A673 (cell line): Measurements from ENCODE around the gene NFATC2. TPM values are rescaled to one million over a fixed set of nuclear protein-coding genes. Genes with fewer than 3 reads are reported as not detected.

ENCODE experiments used
- BruUV-seq: library from RNA; stranded (reverse); fragments of 400-500 nt; replicated peaks from 2 replicates; lab custom pipeline; 2021; lab: Mats Ljungman, UMichigan
- CTCF ChIA-PET: fragments of 300-600 bp; sonication (Branson Sonifier 250); formaldehyde crosslinking; loops from one replicate; lab custom pipeline; 2022; ENCODE audit warnings: antibody characterized with exemption; lab: Charles Lee
- POLR2A ChIA-PET: fragments of 300-600 bp; sonication (Branson Sonifier 250); formaldehyde crosslinking; loops from one replicate; lab custom pipeline; 2022; ENCODE audit warnings: antibody characterized with exemption; ENCODE audit not compliant: low non-redundant PET; lab: Charles Lee
- DNase-seq: peaks from one replicate; pipeline ENCODE4 v3.0.0-alpha.2; 2015; ENCODE audit warnings: low spot score
- H3K27ac ChIP-seq: fragments of 200-600 bp; sonication (generic); 2 replicates; pipeline ENCODE4 v1.5.1; 2016; ENCODE audit warnings: mixed run types, low read depth, mild to moderate bottlenecking, mixed read lengths, antibody characterized with exemption, low read length; ENCODE audit not compliant: poor library complexity, severe bottlenecking
- H3K27me3 ChIP-seq: fragments of 200-600 bp; sonication (generic); replicated peaks from 2 replicates; pipeline ENCODE4 v1.6.1; 2017; ENCODE audit warnings: mixed run types, low read depth, mild to moderate bottlenecking, mixed read lengths, antibody characterized with exemption, low read length; ENCODE audit not compliant: insufficient read depth, poor library complexity
- H3K36me3 ChIP-seq: fragments of 200-600 bp; sonication (generic); 2 replicates; pipeline ENCODE4 v1.6.1; 2016; ENCODE audit warnings: mixed run types, mild to moderate bottlenecking, mixed read lengths, antibody characterized with exemption, low read length; ENCODE audit not compliant: insufficient read depth, poor library complexity, severe bottlenecking
- H3K4me1 ChIP-seq: fragments of 200-600 bp; sonication (generic); 2 replicates; pipeline ENCODE4 v1.6.1; 2017; ENCODE audit warnings: mixed run types, mild to moderate bottlenecking, mixed read lengths, antibody characterized with exemption, low read length; ENCODE audit not compliant: insufficient read depth, poor library complexity, severe bottlenecking
- H3K4me3 ChIP-seq: fragments of 200-600 bp; sonication (generic); 2 replicates; pipeline ENCODE4 v1.5.1; 2016; ENCODE audit warnings: low read depth, mixed run types, mild to moderate bottlenecking, mixed read lengths, low read length; ENCODE audit not compliant: poor library complexity, severe bottlenecking
- H3K9me3 ChIP-seq: fragments of 200-600 bp; sonication (generic); 2 replicates; pipeline ENCODE4 v1.6.1; 2016; ENCODE audit warnings: mixed run types, low read depth, mild to moderate bottlenecking, mixed read lengths, antibody characterized with exemption, low read length; ENCODE audit not compliant: poor library complexity, severe bottlenecking
- CTCF ChIP-seq: fragments of 300-800, 200-600 bp; sonication (generic); conservative IDR thresholded peaks from 2 replicates; pipeline ENCODE4 v1.5.1; 2017; ENCODE audit warnings: low read depth, mild to moderate bottlenecking, antibody characterized with exemption, low read length, moderate library complexity, mixed read lengths
- EZH2 ChIP-seq: fragments of 200-600 bp; sonication (generic); IDR thresholded peaks from 2 replicates; pipeline ENCODE4 v1.6.1; 2017; ENCODE audit warnings: borderline replicate concordance, low read depth, mild to moderate bottlenecking, mixed read lengths, antibody characterized with exemption, low read length; ENCODE audit not compliant: poor library complexity, severe bottlenecking
- intact Hi-C: fragments of 100-400 bp; cut with micrococcal nuclease; formaldehyde crosslinking; loops from one replicate; pipeline ENCODE4 v1.10.0; 2022; ENCODE audit not compliant: unreplicated experiment
- total RNA-seq: library from RNA; stranded (reverse); gene quantifications from 2 replicates; pipeline ENCODE4 v1.2.3, GENCODE V29; 2021

NFATC2 gene
- total RNA-seq, 1 experiment from 2014 or later, result 0.64 TPM

- Histone ChIP-seq H3K4me3 (no peak overlapping the region), H3K9me3 (no peaks in the 10 kb centered on the region), H3K27ac (no peak overlapping the region), H3K36me3 (no peaks in the 10 kb centered on the region), H3K4me1 (no peaks in the 10 kb centered on the region), H3K27me3 (no peaks in the 10 kb centered on the region)
- TF ChIP-seq EZH2 (no peak), CTCF (no peak)
- no peak for DNase-seq
- ChIA-PET POLR2A (no interaction called here), CTCF (no interaction called here)
- BruUV-seq, result no TSS peak
- intact Hi-C loops, result no loop called here
Measured at GRCh38 chr20:51427651-51428291, 114.7 kb downstream of the NFATC2 start.

GRCh38 chr20:51426718-51427650 lies 115.5 kb downstream of the NFATC2 start:
- ChIA-PET POLR2A (no interaction called here), CTCF (no interaction called here)
- Histone ChIP-seq H3K4me1 (no peaks in the 10 kb centered on the region), H3K27me3 (no peaks in the 10 kb centered on the region), H3K4me3 (no peak overlapping the region), H3K9me3 (no peaks in the 10 kb centered on the region), H3K36me3 (no peaks in the 10 kb centered on the region), H3K27ac (no peak overlapping the region)
- intact Hi-C loops, result no loop called here
- no TSS peak for BruUV-seq
- no peak for DNase-seq
- TF ChIP-seq EZH2 (no peak), CTCF (no peak)

- H3K9me3 ChIP-seq, result no peaks in the 10 kb centered on the region
- no peak overlapping the region for H3K27ac ChIP-seq
- no peak overlapping the region for H3K4me3 ChIP-seq
- no peak for DNase-seq
- H3K4me1 ChIP-seq, result no peaks in the 10 kb centered on the region
- no peak for TF ChIP-seq EZH2
- no peak for TF ChIP-seq CTCF
- no peaks in the 10 kb centered on the region for H3K36me3 ChIP-seq
- ChIA-PET CTCF (no interaction called here), POLR2A (no interaction called here)
- no peaks in the 10 kb centered on the region for H3K27me3 ChIP-seq
- intact Hi-C loops, result no loop called here
- BruUV-seq, result no TSS peak
Measured at GRCh38 chr20:51425347-51426106, 117.0 kb downstream of the NFATC2 start.
